ENCODE measurements around the gene ATP6V1G3. TPM values are rescaled to one million over a fixed set of nuclear protein-coding genes. Genes with fewer than 3 reads are reported as not detected.
"Not testable (repeated sequence)": the region's sequence is repeated elsewhere in the genome, so short reads cannot be mapped to it uniquely, and the experiment has no call there.

Gene ATP6V1G3
- total RNA-seq, 2 donors from 2014 or later: not detected

- DNase-seq (no peak), ATAC-seq (no peak)
- H3K4me3 Mint-ChIP-seq: no peak overlapping the region
- H3K36me3 Mint-ChIP-seq (ENCODE audit: low read depth): peaks cover 3% of the 10 kb centered on the region
- H3K27me3 Mint-ChIP-seq: no peaks in the 10 kb centered on the region
- H3K27ac Mint-ChIP-seq: no peak overlapping the region
- H3K4me1 Mint-ChIP-seq: peaks cover 6% of the 10 kb centered on the region
- H3K9me3 ChIP-seq (ENCODE audit: control insufficient read depth, low read length, poor library complexity, severe bottlenecking): no peaks in the 10 kb centered on the region
Measured at GRCh38 chr1:198486903-198487302, 53.6 kb downstream of the ATP6V1G3 start.

- no peaks in the 10 kb centered on the region for H3K9me3 ChIP-seq (ENCODE audit: control insufficient read depth, low read length, poor library complexity, severe bottlenecking)
- Mint-ChIP-seq H3K27ac (no peak overlapping the region), H3K36me3 (ENCODE audit: low read depth) (no peaks in the 10 kb centered on the region), H3K27me3 (no peaks in the 10 kb centered on the region), H3K4me3 (no peak overlapping the region), H3K4me1 (no peaks in the 10 kb centered on the region)
- ATAC-seq: no peak
- DNase-seq: no peak
Measured at GRCh38 chr1:198483645-198484044, 56.8 kb downstream of the ATP6V1G3 start.

GRCh38 chr1:198483006-198483405 is 57.5 kb downstream of the ATP6V1G3 start:
- no peaks in the 10 kb centered on the region for H3K9me3 ChIP-seq (ENCODE audit: control insufficient read depth, low read length, poor library complexity, severe bottlenecking)
- ATAC-seq (no peak), DNase-seq (no peak)
- H3K4me1 Mint-ChIP-seq: no peaks in the 10 kb centered on the region
- H3K4me3 Mint-ChIP-seq: no peak overlapping the region
- no peaks in the 10 kb centered on the region for H3K27me3 Mint-ChIP-seq
- H3K27ac Mint-ChIP-seq: no peak overlapping the region
- no peaks in the 10 kb centered on the region for H3K36me3 Mint-ChIP-seq (ENCODE audit: low read depth)

- DNase-seq (no peak), ATAC-seq (no peak)
- no peaks in the 10 kb centered on the region for H3K9me3 ChIP-seq (ENCODE audit: control insufficient read depth, low read length, poor library complexity, severe bottlenecking)
- Mint-ChIP-seq H3K4me1 (no peaks in the 10 kb centered on the region), H3K27ac (no peak overlapping the region), H3K4me3 (no peak overlapping the region), H3K36me3 (ENCODE audit: low read depth) (no peaks in the 10 kb centered on the region), H3K27me3 (no peaks in the 10 kb centered on the region)
Measured at GRCh38 chr1:198481661-198482060, 58.8 kb downstream of the ATP6V1G3 start.

GRCh38 chr1:198480876-198481275 is 59.6 kb downstream of the ATP6V1G3 start:
- no peak for DNase-seq
- no peak for ATAC-seq
- Mint-ChIP-seq H3K36me3 (ENCODE audit: low read depth) (no peaks in the 10 kb centered on the region), H3K4me3 (no peak overlapping the region), H3K27ac (no peak overlapping the region), H3K4me1 (no peaks in the 10 kb centered on the region), H3K27me3 (no peaks in the 10 kb centered on the region)
- H3K9me3 ChIP-seq (ENCODE audit: control insufficient read depth, low read length, poor library complexity, severe bottlenecking): no peaks in the 10 kb centered on the region

- not testable (repeated sequence) for H3K9me3 ChIP-seq (ENCODE audit: control insufficient read depth, low read length, poor library complexity, severe bottlenecking); H3K36me3 Mint-ChIP-seq (ENCODE audit: low read depth); H3K4me1 Mint-ChIP-seq; H3K27ac Mint-ChIP-seq; H3K4me3 Mint-ChIP-seq; H3K27me3 Mint-ChIP-seq; ATAC-seq; DNase-seq
Measured at GRCh38 chr1:198477354-198477753, 63.1 kb downstream of the ATP6V1G3 start.

Other genes starting within 250 kb of the ATP6V1G3 start
- gene PTPRC, start 98.4 kb upstream of the ATP6V1G3 start, total RNA-seq: 100 to 1,000 TPM; 697 to 813 TPM

All from T-helper 17 cell (primary cell).